Measurements from ENCODE around the gene ELL2.

The ELL2 gene

GRCh38 chr5:95993266-95993665 is 31.6 kb upstream of the ELL2 start:
- ChIA-PET CTCF (interaction anchor here (0.7 kb wide), 1 partner anchor 49 kb away, joined by 3 read pairs; no protein-coding TSS in a partner anchor), POLR2A (ENCODE audit: low non-redundant PET) (no interaction called here)
- DNase-seq (ENCODE audit: low spot score), result no peak
- TF ChIP-seq, protein P1, sequence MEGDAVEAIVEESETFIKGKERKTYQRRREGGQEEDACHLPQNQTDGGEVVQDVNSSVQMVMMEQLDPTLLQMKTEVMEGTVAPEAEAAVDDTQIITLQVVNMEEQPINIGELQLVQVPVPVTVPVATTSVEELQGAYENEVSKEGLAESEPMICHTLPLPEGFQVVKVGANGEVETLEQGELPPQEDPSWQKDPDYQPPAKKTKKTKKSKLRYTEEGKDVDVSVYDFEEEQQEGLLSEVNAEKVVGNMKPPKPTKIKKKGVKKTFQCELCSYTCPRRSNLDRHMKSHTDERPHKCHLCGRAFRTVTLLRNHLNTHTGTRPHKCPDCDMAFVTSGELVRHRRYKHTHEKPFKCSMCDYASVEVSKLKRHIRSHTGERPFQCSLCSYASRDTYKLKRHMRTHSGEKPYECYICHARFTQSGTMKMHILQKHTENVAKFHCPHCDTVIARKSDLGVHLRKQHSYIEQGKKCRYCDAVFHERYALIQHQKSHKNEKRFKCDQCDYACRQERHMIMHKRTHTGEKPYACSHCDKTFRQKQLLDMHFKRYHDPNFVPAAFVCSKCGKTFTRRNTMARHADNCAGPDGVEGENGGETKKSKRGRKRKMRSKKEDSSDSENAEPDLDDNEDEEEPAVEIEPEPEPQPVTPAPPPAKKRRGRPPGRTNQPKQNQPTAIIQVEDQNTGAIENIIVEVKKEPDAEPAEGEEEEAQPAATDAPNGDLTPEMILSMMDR (conservative IDR thresholded peaks at IDR 0.05; ENCODE audit: low read depth), result no peak
- H3K27ac ChIP-seq, result no peak overlapping the region

DNA sequence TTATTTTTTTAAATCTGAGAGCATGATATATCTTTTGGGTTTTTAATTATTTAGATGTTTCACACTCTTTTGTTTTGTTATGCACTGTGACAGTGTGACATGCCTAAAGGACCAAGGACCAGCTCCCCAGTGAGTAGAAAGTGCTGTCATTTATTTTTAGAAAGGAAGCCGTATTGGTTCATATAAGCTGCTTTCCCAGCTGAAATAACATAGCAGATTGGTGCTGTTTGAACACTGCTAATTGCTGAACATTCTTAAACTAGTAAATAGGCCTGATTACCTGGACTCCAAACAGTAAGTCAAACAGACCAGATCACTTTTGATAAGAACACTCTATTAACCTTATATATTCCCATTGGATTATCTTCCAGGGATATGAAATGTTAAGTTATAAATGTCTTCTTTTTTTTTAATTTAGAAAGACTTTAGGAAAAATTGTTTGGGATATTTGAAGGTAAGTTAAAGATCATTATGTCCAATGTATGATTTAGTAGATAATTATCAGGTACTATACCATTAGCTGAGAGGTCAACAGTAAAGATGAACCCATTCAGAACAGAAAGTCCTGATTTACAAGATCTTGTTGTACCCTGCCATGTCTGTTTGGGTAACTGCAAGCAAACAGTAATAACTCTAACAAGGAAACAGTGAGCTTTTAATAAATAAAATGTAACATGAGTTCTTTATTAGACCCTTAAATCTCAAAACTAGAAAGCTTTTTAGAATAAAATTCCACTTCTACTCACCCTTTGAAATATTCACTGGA is 27.8 kb upstream of the ELL2 start:
- ChIA-PET POLR2A (ENCODE audit: low non-redundant PET) (no interaction called here), CTCF (interaction anchor here (0.6 to 1.1 kb wide), 3 partner anchors 8 to 347 kb away, joined by 3 to 4 read pairs (median 3); no protein-coding TSS in a partner anchor)
- no peak for DNase-seq (ENCODE audit: low spot score)
- no peak overlapping the region for H3K27ac ChIP-seq
- TF ChIP-seq, protein P1 (conservative IDR thresholded peaks at IDR 0.05; ENCODE audit: low read depth), result no peak

GRCh38 chr5:95988877-95989276 is 27.2 kb upstream of the ELL2 start:
- H3K27ac ChIP-seq, result no peak overlapping the region
- TF ChIP-seq, protein P1 (conservative IDR thresholded peaks at IDR 0.05; ENCODE audit: low read depth), result no peak
- ChIA-PET POLR2A (ENCODE audit: low non-redundant PET) (no interaction called here), CTCF (interaction anchor here (0.7 to 0.8 kb wide), 2 partner anchors 8 to 11 kb away, joined by 3 read pairs; no protein-coding TSS in a partner anchor)
- no peak for DNase-seq (ENCODE audit: low spot score)

- TF ChIP-seq, protein P1 (conservative IDR thresholded peaks at IDR 0.05; ENCODE audit: low read depth), result no peak
- no peak overlapping the region for H3K27ac ChIP-seq
- ChIA-PET CTCF (interaction anchor here (0.8 kb wide), 1 partner anchor 10 kb away, joined by 3 read pairs; no protein-coding TSS in a partner anchor), POLR2A (ENCODE audit: low non-redundant PET) (no interaction called here)
- no peak for DNase-seq (ENCODE audit: low spot score)
Measured at GRCh38 chr5:95988094-95988493, 26.4 kb upstream of the ELL2 start.

GRCh38 chr5:95986937-95987520 is 25.4 kb upstream of the ELL2 start:
- POLR2A ChIA-PET (ENCODE audit: low non-redundant PET), result no interaction called here
- CTCF ChIA-PET, result interaction anchor here (0.6 kb wide), 1 partner anchor 542 kb away, joined by 3 read pairs; no protein-coding TSS in a partner anchor

DNA sequence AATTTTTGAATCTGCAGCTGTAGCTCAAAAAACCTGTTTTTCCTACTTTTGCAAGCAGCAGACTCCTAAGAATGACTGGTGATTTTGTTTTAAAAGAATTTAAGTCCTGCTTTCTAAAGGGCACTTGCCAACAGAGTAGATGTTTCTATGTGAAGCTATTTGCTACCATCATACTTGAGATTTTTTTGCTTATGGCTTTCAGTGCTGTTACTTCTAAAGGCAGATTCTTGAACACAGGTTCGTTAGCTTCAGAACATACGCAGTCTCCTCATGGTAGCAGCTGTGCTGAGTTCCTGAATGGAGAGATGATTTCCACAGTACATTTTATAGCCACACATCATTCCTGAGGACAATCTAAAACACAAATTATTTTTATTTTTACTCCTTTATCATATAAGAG is 24.4 kb upstream of the ELL2 start:
- ChIA-PET CTCF (no interaction called here), POLR2A (ENCODE audit: low non-redundant PET) (interaction anchor here (0.6 kb wide), 1 partner anchor 614 kb away, joined by 5 read pairs; no protein-coding TSS in a partner anchor)
- no peak for DNase-seq (ENCODE audit: low spot score)
- TF ChIP-seq, protein P1 (conservative IDR thresholded peaks at IDR 0.05; ENCODE audit: low read depth), result no peak
- no peak overlapping the region for H3K27ac ChIP-seq

More at GRCh38 chr5:95986937-95987520, 25.4 kb upstream of the ELL2 start:
- TF ChIP-seq, protein P1 (conservative IDR thresholded peaks at IDR 0.05; ENCODE audit: low read depth), result no peak
- no peak for DNase-seq (ENCODE audit: low spot score)
- H3K27ac ChIP-seq, result no peak overlapping the region

All from RWPE1 (cell line).